HG03571 (cell line): Measurements from ENCODE around the gene PAK1IP1.
"Not testable (repeated sequence)": the region's sequence is repeated elsewhere in the genome, so short reads cannot be mapped to it uniquely, and the experiment has no call there.

Source experiments
- ATAC-seq: cut with Tn5 transposase; IDR thresholded peaks from one replicate; pipeline ENCODE4 v1.9.1; 2021; ENCODE audit not compliant: unreplicated experiment

PAK1IP1 gene

DNA sequence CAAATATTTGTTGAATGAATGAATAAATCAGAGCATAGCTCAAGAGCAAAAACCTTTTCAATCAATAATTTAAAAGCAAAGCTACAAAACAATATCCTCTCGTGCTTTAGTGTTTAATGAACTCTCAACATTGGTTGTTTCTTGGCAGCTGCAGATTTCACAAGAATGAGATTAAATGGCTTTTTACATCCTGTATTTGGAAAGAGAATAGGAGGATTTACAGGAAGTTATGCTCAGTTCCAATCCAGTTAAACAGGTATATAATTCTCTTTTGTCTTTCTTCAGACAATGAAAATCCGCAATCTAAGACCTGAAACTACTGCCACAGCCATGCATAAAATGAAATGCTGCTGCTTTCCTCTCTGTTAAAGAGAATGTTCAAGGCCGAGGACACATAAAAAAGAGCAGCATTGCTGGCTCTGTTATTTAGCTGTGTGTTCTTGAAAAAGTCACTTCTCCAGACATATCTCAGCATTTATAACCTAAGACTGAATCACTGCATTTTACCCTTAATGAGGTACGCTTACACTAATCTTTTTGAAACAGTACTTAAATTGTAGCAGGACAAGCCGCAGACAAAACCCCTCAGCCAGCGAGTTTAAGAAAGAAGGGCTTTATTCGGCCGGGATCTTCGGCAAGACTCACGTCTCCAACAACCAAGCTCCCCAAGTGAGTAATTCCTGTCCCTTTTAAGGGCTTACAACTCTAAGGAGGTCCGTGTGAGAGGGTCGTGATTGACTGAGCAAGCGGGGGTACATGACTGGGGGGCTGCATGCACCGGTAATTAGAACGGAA lies 3.9 kb upstream of the PAK1IP1 start:
- no peak for ATAC-seq

DNA sequence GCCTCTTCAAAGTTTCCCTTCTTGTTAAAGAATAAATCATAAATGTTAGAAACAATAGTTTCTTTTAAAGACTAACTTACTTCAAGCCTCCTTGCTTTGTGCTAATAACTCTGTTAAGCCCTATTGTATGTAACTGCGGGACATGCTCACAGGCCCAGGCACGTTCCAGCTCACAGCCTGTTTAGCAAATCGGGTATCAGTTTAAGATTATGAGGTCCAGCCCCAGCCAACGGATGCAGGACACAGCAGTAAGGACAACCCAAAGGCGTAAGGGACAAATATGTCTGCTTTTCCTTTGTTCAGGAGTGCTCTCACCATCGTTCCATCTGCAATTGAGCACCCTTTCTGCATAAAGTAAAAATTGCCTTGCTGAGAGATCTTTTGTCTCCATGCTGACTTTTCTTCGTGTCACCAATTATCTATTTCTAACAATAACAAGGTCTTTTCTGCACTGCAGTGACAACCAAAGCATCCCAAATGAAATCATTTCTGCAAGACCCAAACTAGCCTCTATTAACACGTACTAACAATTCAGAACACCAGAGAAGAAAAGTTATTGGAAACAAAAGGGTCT lies 1.7 kb upstream of the PAK1IP1 start:
- ATAC-seq = no peak

DNA sequence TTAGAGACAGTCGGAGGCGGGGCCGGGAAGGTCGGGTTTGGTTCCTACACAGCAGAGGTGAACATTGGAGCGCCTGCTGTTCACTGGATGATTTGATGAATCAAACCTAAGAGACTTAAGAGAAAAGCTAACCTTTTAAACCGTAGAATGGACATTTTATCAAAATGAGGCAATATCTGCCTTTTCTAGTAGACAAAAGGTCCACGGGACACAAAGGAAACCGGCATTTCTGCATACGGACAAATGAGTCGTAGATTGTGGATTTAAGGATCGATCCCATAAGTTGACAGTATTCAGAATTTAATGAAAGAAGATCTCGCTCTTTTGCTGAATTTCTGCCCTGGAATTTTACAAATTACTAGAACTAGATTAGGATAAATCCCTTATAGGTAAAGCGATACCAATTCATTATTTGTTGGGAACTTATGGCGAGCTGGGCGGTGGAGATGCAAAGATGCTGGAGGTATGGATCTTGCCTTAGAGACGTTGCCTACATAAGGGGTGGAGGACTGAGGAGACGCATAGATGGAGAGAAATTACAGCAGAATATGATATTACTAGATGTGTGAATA lies 400 bp downstream of the PAK1IP1 start:
- ATAC-seq = no peak

DNA sequence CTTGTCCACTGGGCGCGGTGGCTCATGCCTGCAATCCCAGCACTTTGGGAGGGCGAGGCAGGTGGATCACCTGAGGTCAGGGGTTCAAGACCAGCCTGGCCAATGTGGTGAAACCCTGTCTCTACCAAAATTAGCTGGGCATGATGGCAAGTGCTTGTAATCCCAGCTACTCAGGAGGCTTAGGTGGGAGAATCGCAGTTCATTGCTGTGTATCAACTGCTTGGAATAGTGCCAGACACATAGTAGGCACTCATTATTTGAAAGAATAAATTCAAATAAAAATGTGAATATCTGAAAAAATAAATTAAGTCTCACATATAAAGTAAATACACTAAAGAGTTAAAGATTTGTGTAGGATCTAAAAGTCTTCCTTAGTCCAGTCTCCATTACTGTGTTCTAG lies 1.9 kb downstream of the PAK1IP1 start:
- no peak for ATAC-seq

DNA sequence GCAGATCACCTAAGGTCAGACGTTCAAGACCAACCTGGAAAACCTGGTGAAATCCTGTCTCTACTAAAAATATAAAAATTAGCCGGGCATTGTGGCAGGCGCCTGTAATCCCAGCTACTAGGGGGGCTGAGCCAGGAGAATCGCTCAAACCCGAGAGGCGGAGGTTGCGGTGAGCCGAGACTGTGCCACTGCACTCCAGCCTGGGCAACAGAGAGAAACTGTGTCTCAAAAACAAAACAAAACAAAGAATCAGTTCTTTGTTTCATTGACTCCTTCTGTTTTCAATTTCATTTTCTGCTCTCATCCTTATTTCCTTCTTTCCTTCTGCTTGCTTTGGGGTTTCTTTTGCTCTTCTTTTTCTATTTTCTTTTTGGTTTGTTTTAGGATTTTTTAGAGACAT lies 19.2 kb downstream of the PAK1IP1 start:
- ATAC-seq = no peak

DNA sequence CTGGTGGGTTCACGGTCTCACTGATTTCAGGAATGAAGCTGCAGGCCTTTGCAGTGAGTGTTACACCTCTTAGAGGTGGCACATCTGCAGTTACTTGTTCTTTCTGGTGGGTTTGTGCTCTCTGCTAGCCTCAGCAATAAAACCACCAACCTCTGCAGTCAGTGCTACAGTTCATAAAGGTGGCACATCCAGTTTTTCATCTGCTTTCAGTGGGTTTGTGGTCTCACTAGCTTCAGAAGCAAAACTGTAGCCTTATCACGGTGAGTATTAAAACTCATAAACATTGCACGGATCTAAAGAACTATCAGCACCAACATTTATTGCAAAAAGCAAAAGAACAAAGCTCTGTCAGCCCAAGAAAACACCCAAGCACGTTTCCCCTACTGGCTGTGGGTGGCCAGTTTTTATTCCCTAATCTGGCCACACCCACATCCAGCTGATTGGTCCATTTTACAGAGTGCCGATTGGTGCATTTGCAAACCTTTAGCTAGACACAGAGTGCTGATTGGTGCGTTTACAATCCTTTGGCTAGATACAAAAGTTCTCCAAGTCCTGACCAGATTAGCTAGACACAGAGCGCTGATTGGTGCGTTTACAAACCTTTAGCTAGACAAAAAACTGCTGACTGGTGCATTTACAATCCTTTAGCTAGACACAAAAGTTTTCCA lies 24.7 kb downstream of the PAK1IP1 start:
- ATAC-seq = no peak

DNA sequence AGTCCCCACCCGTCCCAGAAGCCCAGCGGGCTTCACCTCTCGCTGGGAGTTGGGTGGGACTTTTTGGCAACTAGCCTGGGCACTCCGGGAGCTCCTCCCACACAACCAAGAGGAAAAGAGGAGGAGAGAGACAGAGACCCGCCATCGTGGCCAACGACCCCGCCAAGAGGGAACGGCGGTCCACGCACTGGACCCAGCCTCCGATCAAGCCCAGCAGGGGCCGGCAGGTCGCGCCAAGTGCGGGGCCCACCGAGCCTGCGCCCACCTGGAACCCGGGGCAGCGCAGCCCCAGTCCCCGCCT lies 25.1 kb downstream of the PAK1IP1 start:
- no peak for ATAC-seq

DNA sequence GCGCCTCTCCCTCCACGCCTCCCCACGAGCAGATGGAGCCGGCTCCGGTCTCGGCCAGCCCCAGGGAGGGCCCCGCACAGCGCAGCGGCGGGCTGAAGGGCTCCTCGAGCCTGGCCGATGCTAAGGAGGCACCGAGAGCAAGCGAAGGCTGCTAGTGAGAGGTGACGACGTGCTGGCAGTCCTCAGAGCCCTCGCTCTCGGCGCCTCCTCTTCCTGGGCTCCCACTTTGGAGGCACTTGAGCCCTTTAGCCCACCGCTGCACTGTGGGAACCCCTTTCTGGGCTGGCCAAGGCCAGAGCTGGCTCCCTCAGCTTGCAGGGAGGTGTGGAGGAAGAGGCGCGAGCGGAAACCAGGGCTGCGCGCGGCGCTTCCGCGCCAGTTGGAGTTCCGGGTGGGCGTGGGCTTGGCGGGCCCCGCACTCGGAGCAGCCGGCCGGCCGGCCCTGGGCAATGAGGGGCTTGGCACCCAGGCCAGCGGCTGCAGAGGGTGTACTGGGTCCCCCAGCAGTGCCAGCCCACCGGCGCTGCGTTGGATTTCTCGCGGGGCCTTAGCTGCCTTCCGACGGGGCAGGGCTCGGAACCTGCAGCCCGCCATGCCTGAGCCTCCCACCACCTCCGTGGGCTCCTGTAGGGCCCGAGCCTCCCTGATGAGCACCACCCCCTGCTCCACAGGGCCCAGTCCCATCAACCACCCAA lies 25.6 kb downstream of the PAK1IP1 start:
- ATAC-seq = no peak

DNA sequence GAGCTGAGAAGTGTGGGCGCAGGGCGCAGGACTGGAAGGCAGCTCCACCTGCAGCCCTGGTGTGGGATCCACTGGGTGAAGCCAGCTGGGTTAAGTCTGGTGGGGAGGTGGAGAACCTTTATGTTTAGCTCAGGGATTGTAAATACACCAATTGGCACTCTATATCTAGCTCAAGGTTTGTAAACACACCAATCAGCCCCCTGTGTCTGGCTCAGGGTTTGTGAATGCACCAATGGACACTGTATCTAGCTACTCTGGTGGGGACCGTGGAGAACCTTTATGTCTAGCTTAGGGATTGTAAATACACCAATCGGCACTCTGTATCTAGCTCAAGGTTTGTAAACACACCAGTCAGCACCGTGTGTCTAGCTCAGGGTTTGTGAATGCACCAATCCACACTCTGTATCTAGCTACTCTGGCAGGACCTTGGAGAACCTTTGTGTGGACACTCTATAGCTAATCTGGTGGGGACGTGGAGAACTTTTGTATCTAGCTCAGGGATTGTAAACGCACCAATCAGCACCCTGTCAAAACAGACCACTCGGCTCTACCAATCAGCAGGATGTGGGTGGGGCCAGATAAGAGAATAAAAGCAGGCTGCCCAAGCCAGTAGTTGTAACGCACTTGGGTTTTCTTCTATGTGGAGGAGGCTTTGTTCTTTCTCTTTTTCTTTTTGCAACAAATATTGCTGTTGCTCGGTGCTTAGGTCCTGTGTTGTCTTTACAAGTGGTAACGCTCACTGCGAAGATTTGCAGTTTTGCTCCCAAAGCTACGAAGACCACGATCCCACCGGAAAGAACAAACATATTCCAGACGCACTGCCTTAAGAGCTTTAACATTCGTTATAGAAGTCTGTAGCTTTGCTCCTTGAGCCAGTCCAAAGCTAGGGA lies 26.4 kb downstream of the PAK1IP1 start:
- ATAC-seq = not testable (repeated sequence)

DNA sequence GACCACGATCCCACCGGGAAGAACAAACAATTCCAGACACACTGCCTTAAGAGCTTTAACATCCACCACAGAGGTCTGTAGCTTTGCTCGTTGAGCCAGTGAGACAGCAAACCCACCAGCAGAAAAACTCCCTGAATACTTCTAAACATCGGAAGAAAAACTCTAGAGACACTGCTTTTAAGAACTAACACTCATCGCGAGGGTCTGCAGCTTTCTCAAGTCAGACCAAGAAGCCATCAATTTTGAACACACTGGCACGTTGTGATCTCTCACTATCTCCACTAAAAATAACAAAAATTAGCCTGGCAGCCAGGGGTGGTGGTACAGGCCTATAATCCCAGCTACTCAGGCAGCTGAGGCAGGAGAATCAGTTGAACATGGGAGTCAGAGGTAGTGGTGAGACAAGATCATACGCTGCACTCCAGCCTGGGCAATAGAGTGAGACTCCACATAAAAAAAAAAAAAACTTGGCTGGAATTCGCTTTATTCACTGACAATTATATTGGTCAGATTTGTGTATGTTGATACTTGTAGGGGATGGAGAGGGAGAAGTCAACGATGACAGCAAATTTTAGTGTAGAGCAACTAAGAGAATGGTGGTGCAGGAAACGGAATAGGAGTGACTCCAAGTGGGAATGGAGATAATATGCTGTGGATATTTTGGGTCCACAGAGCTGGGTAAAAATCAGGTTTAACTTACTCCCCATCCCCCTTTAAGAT lies 27.2 kb downstream of the PAK1IP1 start:
- no peak for ATAC-seq

DNA sequence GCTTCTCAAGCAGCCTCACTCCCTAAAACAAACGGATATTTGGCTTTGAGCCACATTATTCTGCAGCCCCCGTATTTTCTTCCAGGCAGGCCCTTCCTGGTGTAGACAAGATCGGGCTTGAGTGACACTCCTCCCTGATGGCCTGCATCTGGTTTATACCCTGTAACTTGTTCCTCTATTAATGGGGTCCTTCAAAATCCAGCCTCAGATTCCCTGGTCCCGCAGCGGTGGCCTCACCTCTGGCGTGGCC lies 27.7 kb downstream of the PAK1IP1 start:
- ATAC-seq = no peak

DNA sequence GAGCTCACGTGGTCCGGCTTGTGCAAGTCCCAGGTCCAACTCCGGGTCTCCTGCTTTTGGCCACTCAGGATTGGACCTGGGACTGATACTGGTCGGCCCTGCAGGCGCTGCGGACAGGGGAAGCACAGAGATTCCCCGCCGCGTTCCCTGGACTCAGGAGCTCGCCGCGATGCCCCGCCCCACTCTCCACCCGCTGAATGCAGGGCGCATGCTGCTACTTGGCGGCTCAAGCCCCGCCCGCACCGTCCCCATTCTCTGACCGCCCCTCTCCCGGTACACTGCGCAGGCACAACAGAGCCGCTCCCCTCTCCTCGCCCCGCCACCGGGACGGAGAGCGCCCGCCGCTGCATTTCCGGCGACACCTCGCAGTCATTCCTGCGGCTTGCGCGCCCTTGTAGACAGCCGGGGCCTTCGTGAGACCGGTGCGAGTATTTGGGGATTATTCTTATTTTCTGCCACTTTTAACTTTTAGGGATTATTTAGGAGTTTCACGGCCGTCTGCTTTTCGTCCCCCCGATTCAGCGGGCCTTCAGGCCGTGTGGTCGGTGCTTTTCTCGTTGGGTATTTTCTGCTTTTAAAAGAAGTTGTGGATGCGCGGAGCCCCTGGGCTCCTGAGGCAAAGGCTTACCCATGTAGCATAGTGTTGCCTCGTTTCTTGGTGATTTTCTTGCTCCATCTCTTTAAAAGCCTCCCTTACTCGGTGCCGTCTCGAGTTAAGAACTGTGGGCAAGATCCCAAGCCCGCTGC lies 28.2 kb downstream of the PAK1IP1 start, which contains the start of gene TMEM14C:
Gene TMEM14C (plus strand): TSS at position 251 of the 747 bp plus-strand sequence. CDS start 1,544 bp downstream, outside the sequence.
- ATAC-seq = peak; percentile 94

DNA sequence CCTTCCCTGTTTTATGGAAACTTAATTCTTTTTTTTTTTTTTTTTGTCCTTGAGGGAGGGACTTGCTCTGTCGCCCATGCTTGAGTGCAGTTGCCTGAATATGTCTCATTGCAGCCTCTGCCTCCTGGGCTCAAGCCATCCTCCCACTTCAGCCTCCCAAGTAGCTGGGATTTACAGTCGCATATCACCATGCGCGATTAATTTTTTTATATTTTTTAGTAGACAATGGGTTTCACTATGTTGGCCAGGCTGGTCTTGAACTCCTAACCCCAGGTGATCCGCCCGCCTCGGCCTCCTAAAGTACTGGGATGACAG lies 28.8 kb downstream of the PAK1IP1 start:
- ATAC-seq = no peak

DNA sequence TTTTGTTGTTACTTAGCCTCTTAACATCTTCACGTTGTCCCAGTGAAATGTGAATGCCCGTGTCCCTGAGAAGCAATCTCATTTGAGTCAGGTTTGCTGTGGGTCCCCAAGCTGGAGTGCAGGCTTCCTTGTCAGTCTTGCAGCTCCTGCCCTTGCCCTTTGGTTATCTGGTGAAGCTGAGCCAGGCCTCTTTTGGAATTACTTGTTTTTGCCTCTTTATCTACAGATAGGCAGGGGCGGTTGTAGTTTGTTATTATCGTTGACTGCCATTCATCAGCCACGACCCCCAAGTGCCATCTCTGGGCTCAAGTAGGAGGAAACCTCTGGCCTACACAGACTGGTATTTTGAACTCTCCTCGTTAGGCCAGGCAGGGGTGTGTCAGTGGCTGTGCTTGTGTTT lies 30.3 kb downstream of the PAK1IP1 start:
- no peak for ATAC-seq

DNA sequence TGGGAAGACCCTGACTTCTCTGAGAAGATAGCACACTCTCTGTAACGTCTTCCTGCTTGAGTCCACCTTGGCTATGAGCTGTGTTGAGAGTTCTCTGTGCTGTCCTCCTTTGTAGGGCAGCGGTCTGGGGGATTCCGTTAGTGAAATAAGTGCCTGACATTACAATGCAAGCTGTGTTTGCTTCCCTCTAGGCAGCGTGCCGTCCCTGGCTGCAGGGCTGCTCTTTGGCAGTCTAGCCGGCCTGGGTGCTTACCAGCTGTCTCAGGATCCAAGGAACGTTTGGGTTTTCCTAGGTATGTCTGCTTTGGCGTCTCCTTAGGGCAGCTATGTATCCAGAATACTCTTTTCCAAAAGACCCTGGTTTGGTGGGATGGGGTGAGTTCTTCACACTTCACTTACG lies 30.9 kb downstream of the PAK1IP1 start:
- no peak for ATAC-seq

DNA sequence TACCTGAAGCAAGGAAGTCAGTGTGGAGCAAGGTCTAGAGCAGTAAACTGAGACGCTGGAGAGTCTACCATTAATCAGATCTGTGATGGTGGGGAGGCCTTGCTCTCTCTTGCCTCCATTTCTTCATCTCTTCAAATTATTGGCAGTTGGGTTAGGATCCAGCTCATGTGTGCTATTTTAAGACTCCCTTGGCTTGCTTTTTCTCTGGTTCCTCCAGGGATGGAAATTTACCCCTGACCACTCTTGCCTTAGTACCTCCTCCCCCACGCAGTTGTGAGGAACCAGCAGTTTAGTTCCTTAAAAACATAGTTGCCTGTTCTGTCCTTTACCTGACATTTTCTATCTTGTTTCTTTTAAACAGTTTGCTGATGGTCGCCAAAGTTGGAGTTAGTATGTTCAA lies 35.5 kb downstream of the PAK1IP1 start:
- ATAC-seq = no peak

DNA sequence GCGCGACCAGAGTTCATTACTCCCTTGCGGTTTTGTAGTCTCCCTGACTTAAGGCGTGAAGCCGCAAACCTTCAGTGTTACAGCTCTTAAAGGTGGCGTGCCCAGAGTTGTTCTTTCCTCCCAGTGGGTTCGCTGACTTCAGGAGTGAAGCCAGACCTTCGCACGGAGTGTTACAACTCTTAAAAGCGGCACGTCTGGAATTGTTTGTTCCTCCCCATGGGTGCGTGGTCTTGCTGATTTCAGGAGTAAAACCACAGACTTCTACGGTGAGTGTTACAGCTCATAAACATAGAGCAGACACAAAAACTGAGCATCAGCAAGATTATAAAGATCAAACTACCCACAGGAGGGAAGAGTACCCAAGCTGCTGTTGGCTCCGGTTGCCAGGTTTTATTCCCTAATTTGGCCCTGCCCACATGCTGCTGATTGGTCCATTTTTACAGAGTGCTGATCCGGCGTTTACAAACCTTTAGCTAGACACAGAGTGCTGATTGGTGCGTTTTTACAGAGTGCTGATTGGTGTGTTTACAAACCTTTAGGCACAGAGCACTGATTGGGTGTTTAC lies 38.5 kb downstream of the PAK1IP1 start:
- no peak for ATAC-seq

DNA sequence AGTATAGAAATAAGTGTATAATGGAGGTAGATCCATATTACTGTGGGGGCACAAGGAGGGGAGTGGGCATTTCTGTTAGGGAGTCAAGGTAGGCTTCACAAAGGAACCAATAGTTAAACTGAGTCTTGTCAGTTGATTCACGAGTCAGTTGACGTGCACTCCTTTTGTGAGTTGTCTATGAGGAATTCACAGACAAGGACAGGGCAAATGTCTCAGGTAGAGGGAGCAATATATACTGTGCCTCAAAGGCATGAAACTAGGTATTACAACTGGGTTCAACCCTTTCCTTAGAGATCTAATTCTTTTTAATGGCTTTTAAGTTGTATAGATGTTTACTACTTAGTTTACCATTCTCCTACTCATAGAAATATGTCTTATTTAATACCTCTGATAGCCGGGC lies 39.1 kb downstream of the PAK1IP1 start:
- ATAC-seq = no peak

DNA sequence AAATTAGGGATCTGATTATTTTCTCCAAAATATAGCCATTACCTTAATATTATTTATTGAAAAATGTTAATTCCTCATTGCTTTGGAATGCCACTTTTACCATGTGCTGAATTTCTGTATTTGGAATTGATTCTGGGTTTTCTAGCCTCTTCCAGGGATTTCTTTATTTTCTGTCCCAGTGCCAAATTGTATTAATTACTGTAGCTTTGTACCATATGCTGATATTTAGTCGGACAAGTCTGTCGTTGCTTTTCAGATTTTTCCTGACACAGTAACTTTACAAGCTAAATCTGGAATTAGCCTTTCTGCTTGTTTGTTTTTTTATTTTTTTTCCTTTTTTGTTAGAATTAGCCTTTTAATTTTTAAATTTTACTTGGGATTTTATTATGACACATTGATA lies 42.0 kb downstream of the PAK1IP1 start:
- ATAC-seq = no peak
